ENCODE data around the gene CTNNA3.
"Not testable (repeated sequence)": the region's sequence is repeated elsewhere in the genome, so short reads cannot be mapped to it uniquely, and the experiment has no call there.

Gene CTNNA3

DNA sequence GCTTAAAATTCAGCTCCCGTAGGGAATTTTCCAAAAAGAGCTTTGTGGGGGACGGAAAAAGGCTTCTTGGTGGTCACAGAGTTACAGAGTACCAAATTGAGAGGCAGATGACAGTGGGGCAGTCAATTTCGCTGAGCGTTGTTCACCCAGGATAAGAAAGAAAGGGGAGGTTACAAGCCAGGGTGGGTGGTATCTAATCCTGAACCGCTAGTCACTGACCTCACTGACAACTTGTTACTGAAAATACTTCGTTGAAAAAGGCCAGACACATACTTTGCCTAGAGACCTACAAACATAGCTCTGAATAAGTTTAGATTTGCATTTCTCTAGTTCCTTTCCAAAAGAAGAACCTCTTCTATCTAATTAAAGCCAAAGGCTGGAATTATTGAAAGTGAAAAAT is at the start of gene CTNNA3:
CTNNA3 (minus strand) TSS at position 167 of the 400 bp plus-strand sequence.
- no peak for DNase-seq

DNA sequence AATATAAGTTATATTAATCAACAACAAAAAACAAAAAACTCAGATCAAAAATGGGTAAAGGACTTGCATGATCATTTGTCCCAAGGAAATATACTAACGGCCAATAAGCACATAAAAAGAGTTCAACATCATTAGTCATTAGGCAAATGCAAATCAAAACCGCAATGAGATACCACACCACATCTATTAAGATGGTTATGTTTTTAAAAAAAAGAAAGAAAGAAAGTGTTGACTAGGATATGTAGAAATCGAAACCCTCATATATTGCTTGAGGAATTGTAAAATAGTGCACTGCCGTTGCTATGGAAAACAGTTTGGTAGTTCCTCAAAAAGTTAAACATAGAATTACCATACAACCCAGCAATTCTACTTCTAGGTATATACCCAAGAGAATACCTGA is 39.4 kb upstream of the CTNNA3 start:
- DNase-seq: no peak

- no peak for DNase-seq
These were observed 37.5 kb upstream of the CTNNA3 start for GRCh38 chr10:67733511-67733910.

DNA sequence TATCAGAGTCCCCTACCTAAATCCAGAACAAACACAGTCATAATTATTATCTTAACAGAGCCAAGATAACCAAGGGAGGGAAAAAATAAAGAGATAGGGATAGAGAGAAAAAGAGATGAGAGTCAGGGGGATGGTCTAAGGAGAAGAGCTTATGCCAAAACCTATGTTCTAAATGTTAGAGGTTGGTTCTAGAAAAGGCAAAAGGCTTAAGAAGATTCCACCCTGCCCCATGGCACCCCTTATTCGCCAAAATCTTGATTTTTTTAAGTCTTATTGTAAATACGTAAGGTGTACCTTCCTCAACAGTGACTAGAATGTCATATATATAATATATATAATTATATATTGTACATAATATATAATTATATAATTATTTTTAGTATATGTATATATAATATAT is 29.6 kb upstream of the CTNNA3 start:
- no peak for DNase-seq

DNA sequence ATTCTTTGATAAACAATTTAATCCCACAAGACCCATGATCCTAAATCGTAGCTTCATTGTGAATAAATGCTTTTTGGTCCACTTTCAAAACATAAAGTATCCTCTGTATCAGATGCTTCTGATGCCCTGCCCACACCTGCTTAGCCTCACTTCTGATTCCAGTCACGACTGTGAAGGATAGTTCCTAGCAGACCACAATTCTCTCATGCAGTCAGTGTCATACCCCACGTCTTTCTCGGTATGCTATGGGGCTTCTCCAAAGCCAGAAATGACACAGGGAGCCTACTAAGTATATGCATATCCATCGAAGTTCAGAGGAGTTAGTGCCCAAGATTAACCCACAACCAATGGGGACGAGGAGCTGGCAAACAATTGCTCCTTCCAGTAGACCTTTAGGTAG is 27.6 kb upstream of the CTNNA3 start:
- no peak for DNase-seq

DNA sequence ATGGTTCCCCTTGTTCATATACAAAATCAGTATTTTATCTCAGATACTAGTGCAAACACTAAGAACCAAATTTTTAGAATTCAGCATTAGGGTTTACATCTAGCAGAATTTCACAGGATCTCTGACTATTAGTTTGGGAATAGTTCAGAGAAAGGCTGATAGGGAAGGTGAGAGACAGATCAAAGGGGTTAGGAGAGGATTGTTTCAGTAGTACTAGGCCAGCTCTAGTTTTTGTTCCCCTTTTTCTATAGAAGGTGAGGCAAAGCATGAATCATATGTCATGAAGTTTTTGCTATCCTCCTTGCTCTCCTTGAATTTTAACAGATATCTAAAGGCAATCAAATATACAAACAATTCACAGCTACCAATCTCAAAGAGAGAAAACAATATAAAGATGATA is 26.1 kb upstream of the CTNNA3 start:
- DNase-seq: no peak

GRCh38 chr10:67716455-67716854 is 20.5 kb upstream of the CTNNA3 start:
- DNase-seq: not testable (repeated sequence)

DNA sequence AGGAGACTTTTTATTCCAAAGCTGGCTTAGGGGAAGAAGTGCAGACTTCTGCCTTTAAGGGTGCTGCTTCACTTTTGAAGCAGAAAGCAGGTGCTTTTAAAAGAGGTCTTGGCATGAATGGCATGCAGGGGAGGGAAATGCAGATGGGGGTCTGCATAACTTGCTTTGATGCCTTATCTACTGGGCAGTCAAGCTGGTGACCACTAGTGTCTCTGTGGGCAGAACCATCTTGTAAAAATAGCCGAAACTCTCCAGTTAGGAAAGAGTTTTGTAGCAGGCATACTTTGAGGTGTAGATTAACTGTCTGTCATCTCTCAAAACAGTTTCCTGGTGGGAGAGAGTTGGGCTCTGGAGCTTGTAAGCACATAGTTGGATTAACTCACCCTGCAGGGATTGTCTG is 9.9 kb upstream of the CTNNA3 start:
- no peak for DNase-seq

GRCh38 chr10:67699613-67700270 is 3.7 kb upstream of the CTNNA3 start:
- not testable (repeated sequence) for DNase-seq

DNA sequence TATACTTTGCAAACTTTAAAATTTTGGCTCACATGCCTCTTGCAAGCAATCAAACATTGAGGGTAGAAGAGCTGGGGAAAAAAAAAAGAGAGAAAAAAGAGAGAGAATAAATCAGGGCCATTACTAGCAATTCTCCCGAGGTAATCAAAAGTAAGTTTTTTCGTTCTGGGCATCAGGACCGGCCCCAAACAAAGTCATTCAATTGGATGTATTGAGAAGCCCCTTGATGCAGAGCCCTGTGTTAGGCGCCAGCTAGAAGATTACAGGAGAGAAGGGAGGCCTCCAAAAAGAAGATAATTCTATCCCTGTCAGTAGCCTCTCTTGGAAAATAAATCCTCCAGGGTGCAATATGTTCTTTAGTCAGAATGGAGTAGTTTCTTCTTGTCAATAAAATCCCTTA is 2.2 kb upstream of the CTNNA3 start:
- no peak for DNase-seq

- DNase-seq: peak; percentile 72
These were observed 1.7 kb upstream of the CTNNA3 start for GRCh38 chr10:67697724-67698131.

- no peak for DNase-seq
These were observed 684 bp upstream of the CTNNA3 start for GRCh38 chr10:67696679-67697078.

DNA sequence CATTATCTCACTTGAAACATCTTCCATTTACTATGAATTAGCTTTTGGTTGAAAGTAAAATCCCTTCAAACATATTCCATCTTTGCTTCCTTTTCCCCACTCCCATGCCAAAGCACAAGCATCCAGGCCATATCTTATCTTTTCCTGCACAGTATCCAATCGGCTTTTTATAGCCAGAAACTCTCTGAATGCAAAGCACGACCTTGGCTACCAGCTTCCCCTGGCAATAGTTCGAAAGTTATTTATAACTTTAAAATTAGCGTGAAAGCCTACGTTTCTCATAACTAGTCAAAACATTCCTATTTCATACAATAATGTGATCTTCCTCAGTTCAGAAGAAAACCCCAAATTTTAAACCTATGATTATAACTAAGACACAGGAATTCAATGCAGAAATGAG is 440 bp downstream of the CTNNA3 start:
- DNase-seq: no peak

GRCh38 chr10:67691861-67692260 is 4.1 kb downstream of the CTNNA3 start:
- not testable (repeated sequence) for DNase-seq

DNA sequence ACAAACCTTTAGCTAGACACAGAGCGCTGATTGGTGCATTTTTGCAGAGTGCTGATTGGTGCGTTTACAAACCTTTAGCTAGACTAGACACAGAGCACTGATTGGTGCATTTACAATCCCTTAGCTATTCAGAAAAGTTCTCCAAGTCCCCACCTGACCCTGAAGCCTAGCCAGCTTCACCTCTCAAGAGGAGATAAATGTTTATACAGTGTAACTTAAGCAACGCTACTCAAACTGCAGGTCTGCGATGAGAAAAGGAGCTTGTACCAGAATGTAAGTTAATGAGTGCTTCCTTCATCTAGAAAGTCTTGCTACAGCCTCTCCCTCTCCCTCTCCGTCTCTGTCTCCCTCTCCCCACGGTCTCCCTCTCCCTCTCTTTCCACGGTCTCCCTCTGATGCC is 5.5 kb downstream of the CTNNA3 start:
- DNase-seq: not testable (repeated sequence)

DNA sequence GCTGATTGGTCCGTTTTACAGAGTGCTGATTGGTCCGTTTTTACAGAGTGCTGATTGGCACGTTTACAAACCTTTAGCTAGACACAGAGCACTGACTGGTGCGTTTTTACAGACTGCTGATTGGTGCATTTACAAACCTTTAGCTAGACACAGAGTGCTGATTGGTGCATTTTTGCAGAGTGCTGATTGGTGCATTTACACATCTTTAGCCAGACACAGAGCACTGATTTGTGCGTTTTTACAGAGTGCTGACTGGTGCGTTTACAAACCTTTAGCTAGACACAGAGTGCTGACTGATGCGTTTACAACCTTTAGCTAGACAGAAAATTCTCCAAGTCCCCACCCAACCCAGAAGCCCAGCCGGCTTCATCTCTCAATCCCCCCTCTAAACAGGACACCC is 11.9 kb downstream of the CTNNA3 start:
- not testable (repeated sequence) for DNase-seq

DNA sequence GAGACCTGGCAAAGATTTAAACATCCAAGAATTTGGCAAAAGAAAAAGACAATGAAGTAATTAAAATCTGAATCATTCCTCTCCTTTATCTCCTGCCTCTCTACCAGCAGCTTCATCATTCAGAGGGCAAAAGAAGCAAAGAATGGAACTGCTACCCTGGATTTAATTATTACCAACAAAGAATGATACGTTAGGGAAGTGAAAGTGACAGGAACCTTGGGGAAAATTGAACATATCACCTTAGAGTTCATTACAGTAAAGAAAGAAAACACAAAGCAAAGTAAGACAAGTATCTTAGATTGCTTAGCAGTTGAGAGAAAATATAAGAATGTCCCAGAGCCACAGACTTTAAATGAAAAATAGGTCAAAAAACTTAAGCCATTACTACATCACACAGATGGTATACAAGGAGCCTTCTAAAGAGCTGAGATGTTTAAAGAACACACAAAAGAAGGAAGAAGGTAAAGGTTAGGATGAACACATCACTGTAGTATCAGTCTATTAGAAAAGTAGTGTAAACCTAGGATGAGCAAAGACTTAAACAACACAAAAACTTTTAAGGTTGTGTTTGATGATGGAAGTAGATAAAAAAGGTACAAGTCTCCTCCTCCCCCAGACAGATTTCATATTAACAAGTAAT is 17.5 kb downstream of the CTNNA3 start:
- no peak for DNase-seq

DNA sequence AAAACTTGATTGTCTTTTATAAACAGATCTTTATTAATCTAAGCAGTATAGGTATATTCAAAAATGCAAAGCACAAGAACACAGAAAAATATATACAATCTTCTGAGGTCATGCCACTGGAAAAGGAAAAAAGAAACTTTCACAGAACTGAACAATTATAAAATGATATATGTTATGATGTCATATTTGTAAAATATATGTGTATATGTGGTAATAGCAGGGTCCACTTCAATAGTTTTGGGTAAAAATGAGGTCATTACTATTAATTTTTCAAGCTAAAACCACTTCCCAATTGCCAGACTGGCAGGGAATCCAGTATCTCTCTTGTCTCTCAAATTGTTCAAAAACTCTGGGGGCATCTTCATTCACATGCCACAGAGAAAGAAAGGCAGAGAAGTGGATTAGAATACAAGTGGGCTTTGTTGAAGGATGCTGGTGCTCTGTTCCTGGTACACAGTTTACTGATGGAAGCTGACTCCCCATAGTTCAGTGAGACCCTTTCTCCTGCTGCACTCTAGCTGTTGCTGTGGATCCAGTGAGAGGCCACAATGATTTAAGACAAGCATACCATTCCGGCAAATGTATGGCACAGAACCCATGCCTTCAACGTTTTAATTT is 19.7 kb downstream of the CTNNA3 start:
- DNase-seq: no peak

DNA sequence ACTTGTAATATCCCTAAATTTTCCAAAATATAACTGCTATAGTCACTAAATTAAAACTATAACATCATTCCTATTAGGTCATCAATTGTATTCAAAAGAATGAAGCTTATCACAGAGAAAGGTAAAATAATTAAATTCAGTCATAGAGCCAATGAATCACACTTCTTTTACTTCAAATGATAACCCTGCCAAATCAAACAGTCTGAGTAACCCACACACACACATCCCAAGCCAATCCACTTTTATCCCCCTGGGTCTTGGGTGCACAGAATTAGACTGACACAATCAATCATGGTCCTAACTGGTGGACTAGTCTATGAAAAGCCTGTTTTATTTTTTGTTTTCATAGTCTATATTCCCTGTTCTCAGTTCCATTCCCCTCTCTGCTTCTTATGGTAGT is 25.6 kb downstream of the CTNNA3 start:
- no peak for DNase-seq

- DNase-seq: no peak
These were observed 26.0 kb downstream of the CTNNA3 start for GRCh38 chr10:67669978-67670377.

DNA sequence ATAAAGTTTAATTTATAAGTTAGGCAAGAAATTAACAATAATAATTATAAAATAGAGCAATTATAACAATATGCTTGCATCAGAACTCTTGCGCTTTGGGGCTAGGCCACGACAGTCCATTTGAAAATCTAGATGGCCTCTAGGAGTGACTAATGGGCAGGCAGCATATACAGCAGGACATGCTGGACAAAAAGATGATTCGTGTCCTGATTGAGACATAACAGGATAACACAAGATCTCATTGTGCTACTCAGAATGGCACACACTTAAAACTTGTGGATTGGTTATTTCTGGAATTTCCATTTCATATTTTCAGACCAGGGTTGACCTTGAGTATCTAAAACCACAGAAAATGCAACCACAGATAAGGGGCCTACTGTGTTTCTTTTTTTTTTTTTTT is 27.5 kb downstream of the CTNNA3 start:
- no peak for DNase-seq

DNA sequence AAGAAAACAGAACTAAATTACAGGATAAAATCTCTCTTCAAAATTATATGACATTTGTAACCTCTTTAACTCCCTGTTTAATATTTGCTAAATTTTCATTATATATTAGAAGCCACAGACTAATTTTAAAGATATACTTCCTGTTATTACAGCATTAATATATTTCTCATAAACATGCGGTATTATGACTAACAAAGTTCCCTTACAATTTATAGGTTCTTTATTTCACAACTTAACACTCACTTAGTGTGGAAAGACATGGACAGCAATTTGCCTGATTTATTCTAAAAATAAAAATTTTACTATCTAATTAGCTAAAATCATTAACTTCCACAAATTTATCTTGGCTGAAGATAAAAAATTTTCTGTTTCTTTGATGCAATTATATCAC is 29.0 kb downstream of the CTNNA3 start:
- DNase-seq: no peak

DNA sequence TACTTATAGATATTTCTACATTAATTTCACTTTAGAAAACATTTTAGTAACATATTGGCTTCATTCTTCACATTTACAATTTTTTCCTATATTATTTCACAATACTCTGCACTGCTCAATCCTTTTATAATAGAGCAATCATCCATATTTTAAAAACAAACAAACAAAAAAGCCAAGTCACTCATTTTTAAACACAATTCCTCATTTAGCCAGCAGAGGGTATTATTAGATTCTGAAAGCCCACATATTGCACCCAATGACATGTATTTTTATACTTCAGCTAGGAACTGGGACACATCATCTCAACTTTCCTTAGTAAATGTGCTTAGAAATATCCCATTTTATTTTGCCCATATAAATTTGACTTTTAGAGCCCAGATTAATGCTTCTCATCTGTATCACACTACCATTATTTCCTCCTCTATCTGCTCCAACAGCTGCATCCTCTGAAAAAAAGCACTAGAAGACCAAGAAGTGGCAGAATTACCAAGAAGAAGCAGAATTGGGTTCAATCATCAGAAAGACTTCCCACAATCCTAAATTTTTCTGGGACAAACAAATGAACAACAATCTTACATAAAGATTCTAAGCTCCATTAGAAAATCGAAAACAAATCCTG is 29.5 kb downstream of the CTNNA3 start:
- peak; percentile 57 for DNase-seq

- no peak for DNase-seq
These were observed 30.5 kb downstream of the CTNNA3 start for GRCh38 chr10:67665491-67665890.
